Measurements from ENCODE around the gene RAB7A. TPM values are rescaled to one million over a fixed set of nuclear protein-coding genes. Genes with fewer than 3 reads are reported as not detected.

Gene RAB7A
- total and polyA plus RNA-seq, 2 of the 13 experiments (the other 11 are each of a cell fraction or from before 2014, with no cell fraction given) = 26.5 to 182 TPM

- TF ChIP-seq, protein P1, sequence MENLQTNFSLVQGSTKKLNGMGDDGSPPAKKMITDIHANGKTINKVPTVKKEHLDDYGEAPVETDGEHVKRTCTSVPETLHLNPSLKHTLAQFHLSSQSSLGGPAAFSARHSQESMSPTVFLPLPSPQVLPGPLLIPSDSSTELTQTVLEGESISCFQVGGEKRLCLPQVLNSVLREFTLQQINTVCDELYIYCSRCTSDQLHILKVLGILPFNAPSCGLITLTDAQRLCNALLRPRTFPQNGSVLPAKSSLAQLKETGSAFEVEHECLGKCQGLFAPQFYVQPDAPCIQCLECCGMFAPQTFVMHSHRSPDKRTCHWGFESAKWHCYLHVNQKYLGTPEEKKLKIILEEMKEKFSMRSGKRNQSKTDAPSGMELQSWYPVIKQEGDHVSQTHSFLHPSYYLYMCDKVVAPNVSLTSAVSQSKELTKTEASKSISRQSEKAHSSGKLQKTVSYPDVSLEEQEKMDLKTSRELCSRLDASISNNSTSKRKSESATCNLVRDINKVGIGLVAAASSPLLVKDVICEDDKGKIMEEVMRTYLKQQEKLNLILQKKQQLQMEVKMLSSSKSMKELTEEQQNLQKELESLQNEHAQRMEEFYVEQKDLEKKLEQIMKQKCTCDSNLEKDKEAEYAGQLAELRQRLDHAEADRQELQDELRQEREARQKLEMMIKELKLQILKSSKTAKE (CRISPR knock-in tag; IDR thresholded peaks at IDR 0.05; ENCODE audit: borderline replicate concordance) = no peak
- TF ChIP-seq ZIK1 (CRISPR knock-in tag; IDR thresholded peaks at IDR 0.05; ENCODE audit: borderline replicate concordance, low read depth) (no peak), CBX1 (IDR thresholded peaks at IDR 0.05; ENCODE audit: low read depth) (peak; percentile 22), ZNF563 (CRISPR knock-in tag; IDR thresholded peaks at IDR 0.05) (peak; percentile 96), ZNF326 (CRISPR knock-in tag; IDR thresholded peaks at IDR 0.05; ENCODE audit: borderline replicate concordance) (no peak), ZNF460 (CRISPR knock-in tag; IDR thresholded peaks at IDR 0.05; ENCODE audit: borderline replicate concordance) (no peak), SIX4 (CRISPR knock-in tag; IDR thresholded peaks at IDR 0.05) (no peak; the same call in 1 of the 2 replicates), GPN1 (CRISPR knock-in tag; IDR thresholded peaks at IDR 0.05; ENCODE audit: borderline replicate concordance) (no peak), AGO1 (IDR thresholded peaks at IDR 0.05; ENCODE audit: low read depth, low read length, poor library complexity, severe bottlenecking) (no peak), SNAI1 (CRISPR knock-in tag; IDR thresholded peaks at IDR 0.05; ENCODE audit: borderline replicate concordance) (no peak; the same call in 1 of the 2 replicates), ZNF430 (CRISPR knock-in tag; IDR thresholded peaks at IDR 0.05) (peak; percentile 32; the same call in 1 of the 2 replicates), TSC22D2 (CRISPR knock-in tag; IDR thresholded peaks at IDR 0.05; ENCODE audit: borderline replicate concordance) (no peak), NFIC (IDR thresholded peaks at IDR 0.05; ENCODE audit: low read length) (no peak), ZNF772 (CRISPR knock-in tag; IDR thresholded peaks at IDR 0.05) (no peak; the same call in 1 of the 2 replicates), ATF2 (CRISPR knock-in tag; IDR thresholded peaks at IDR 0.05) (peak; percentile 62; the same call in 1 of the 2 replicates), ATF3 (CRISPR knock-in tag; IDR thresholded peaks at IDR 0.05) (0 out of 2 replicates have a peak, but pooled peaks have one; percentile 53), HNRNPL (IDR thresholded peaks at IDR 0.05; ENCODE audit: low read depth, low read length) (0 out of 2 replicates have a peak, but pooled peaks have one; percentile 29), ZFP1 (CRISPR knock-in tag; IDR thresholded peaks at IDR 0.05) (no peak)
- TF ChIP-seq, protein P2, sequence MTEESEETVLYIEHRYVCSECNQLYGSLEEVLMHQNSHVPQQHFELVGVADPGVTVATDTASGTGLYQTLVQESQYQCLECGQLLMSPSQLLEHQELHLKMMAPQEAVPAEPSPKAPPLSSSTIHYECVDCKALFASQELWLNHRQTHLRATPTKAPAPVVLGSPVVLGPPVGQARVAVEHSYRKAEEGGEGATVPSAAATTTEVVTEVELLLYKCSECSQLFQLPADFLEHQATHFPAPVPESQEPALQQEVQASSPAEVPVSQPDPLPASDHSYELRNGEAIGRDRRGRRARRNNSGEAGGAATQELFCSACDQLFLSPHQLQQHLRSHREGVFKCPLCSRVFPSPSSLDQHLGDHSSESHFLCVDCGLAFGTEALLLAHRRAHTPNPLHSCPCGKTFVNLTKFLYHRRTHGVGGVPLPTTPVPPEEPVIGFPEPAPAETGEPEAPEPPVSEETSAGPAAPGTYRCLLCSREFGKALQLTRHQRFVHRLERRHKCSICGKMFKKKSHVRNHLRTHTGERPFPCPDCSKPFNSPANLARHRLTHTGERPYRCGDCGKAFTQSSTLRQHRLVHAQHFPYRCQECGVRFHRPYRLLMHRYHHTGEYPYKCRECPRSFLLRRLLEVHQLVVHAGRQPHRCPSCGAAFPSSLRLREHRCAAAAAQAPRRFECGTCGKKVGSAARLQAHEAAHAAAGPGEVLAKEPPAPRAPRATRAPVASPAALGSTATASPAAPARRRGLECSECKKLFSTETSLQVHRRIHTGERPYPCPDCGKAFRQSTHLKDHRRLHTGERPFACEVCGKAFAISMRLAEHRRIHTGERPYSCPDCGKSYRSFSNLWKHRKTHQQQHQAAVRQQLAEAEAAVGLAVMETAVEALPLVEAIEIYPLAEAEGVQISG (CRISPR knock-in tag; IDR thresholded peaks at IDR 0.05) = peak; percentile 94
- TF ChIP-seq, protein P3, sequence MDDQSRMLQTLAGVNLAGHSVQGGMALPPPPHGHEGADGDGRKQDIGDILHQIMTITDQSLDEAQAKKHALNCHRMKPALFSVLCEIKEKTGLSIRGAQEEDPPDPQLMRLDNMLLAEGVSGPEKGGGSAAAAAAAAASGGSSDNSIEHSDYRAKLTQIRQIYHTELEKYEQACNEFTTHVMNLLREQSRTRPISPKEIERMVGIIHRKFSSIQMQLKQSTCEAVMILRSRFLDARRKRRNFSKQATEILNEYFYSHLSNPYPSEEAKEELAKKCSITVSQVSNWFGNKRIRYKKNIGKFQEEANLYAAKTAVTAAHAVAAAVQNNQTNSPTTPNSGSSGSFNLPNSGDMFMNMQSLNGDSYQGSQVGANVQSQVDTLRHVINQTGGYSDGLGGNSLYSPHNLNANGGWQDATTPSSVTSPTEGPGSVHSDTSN (CRISPR knock-in tag; IDR thresholded peaks at IDR 0.05; ENCODE audit: borderline replicate concordance) = peak; percentile 56; the same call in 1 of the 2 replicates
Measured at GRCh38 chr3:128726023-128727016, at the start of gene RAB7A (continued).
